Central memory CD8-positive, alpha-beta T cell (primary cell): ENCODE measurements around the gene SMIM9.

Experiments used
- ATAC-seq: fragments of 150-1000 bp; cut with Tn5 transposase; replicated peaks from 2 replicates; pipeline ENCODE4 v1.10.0; 2022; ENCODE audit warnings: mild to moderate bottlenecking, moderate FRiP score, moderate number of reproducible peaks; ENCODE audit not compliant: poor library complexity, severe bottlenecking; ENCODE audit errors: extremely low read depth
- DNase-seq, 2 donors: peaks; one replicate each; pipeline ENCODE4 v3.0.0; 2021; ENCODE audit warnings: low spot score in 2 of 2
- H3K27ac Mint-ChIP-seq: one replicate; pipeline ENCODE4 v1.8.0; 2022; ENCODE audit warnings: low read depth, mild to moderate bottlenecking, moderate library complexity, mixed read lengths
- H3K27me3 Mint-ChIP-seq: one replicate; pipeline ENCODE4 v1.8.0; 2022; ENCODE audit warnings: mixed read lengths
- H3K36me3 Mint-ChIP-seq: one replicate; pipeline ENCODE4 v1.8.0; 2022; ENCODE audit warnings: mild to moderate bottlenecking, moderate library complexity, mixed read lengths; ENCODE audit not compliant: insufficient read depth
- H3K4me1 Mint-ChIP-seq: one replicate; pipeline ENCODE4 v1.8.0; 2022; ENCODE audit warnings: mixed read lengths
- H3K4me3 Mint-ChIP-seq: one replicate; pipeline ENCODE4 v1.8.0; 2022; ENCODE audit warnings: mild to moderate bottlenecking, moderate library complexity, mixed read lengths
- H3K9me3 Mint-ChIP-seq: one replicate; pipeline ENCODE4 v1.8.0; 2022; ENCODE audit warnings: mixed read lengths

Gene SMIM9

GRCh38 chrX:154809939-154810665, 24.4 kb downstream of the SMIM9 start:
- DNase-seq (no peak), ATAC-seq (no peak)
- Mint-ChIP-seq H3K27ac (no peak overlapping the region), H3K9me3 (no peaks in the 10 kb centered on the region), H3K27me3 (peaks cover 9% of the 10 kb centered on the region), H3K36me3 (no peaks in the 10 kb centered on the region), H3K4me1 (no peaks in the 10 kb centered on the region), H3K4me3 (no peak overlapping the region)

GRCh38 chrX:154806837-154807501, 27.5 kb downstream of the SMIM9 start:
- DNase-seq (no peak), ATAC-seq (no peak)
- no peak overlapping the region for H3K27ac Mint-ChIP-seq
- no peak overlapping the region for H3K4me3 Mint-ChIP-seq
- peaks cover 6% of the 10 kb centered on the region for H3K4me1 Mint-ChIP-seq
- H3K9me3 Mint-ChIP-seq, result no peaks in the 10 kb centered on the region
- no peaks in the 10 kb centered on the region for H3K36me3 Mint-ChIP-seq
- H3K27me3 Mint-ChIP-seq, result peaks cover under 1% of the 10 kb centered on the region

- Mint-ChIP-seq H3K4me1 (peaks cover 6% of the 10 kb centered on the region), H3K27me3 (no peaks in the 10 kb centered on the region)
Observed at GRCh38 chrX:154805696-154806091, 28.8 kb downstream of the SMIM9 start.

GRCh38 chrX:154804957-154805695, 29.3 kb downstream of the SMIM9 start, which contains the start of gene MPP1:
MPP1 (minus strand) TSS chrX:154805485; CDS start chrX:154805373, 112 bp downstream.
- no peaks in the 10 kb centered on the region for H3K9me3 Mint-ChIP-seq
- ATAC-seq, result peak; percentile 91
- H3K27ac Mint-ChIP-seq, result no peak within 1 kb of the TSS
- H3K4me3 Mint-ChIP-seq, result peak within 1 kb of the TSS; percentile 72
- DNase-seq, result peak; percentile 62 to 63
- H3K36me3 Mint-ChIP-seq, result no peaks in the 10 kb centered on the region
- no peaks in the 10 kb centered on the region for H3K27me3 Mint-ChIP-seq
- H3K4me1 Mint-ChIP-seq, result peaks cover 6% of the 10 kb centered on the region

More at GRCh38 chrX:154805696-154806091, 28.8 kb downstream of the SMIM9 start:
- ATAC-seq (no peak), DNase-seq (no peak)
- H3K36me3 Mint-ChIP-seq, result no peaks in the 10 kb centered on the region
- no peaks in the 10 kb centered on the region for H3K9me3 Mint-ChIP-seq
- no peak overlapping the region for H3K27ac Mint-ChIP-seq
- peak overlapping the region; percentile 72 for H3K4me3 Mint-ChIP-seq

- Mint-ChIP-seq H3K9me3 (no peaks in the 10 kb centered on the region), H3K27ac (no peak overlapping the region), H3K4me3 (peak overlapping the region; percentile 72), H3K4me1 (peaks cover 13% of the 10 kb centered on the region), H3K27me3 (no peaks in the 10 kb centered on the region), H3K36me3 (no peaks in the 10 kb centered on the region)
- DNase-seq (no peak), ATAC-seq (no peak)
Observed at GRCh38 chrX:154804261-154804956, 30.1 kb downstream of the SMIM9 start.

- DNase-seq (no peak), ATAC-seq (no peak)
- Mint-ChIP-seq H3K9me3 (no peaks in the 10 kb centered on the region), H3K27ac (no peak overlapping the region), H3K4me1 (peaks cover 17% of the 10 kb centered on the region), H3K36me3 (no peaks in the 10 kb centered on the region), H3K4me3 (no peak overlapping the region), H3K27me3 (no peaks in the 10 kb centered on the region)
Observed at GRCh38 chrX:154802947-154803346, 31.5 kb downstream of the SMIM9 start.

- Mint-ChIP-seq H3K36me3 (no peaks in the 10 kb centered on the region), H3K4me1 (peaks cover 17% of the 10 kb centered on the region), H3K27me3 (no peaks in the 10 kb centered on the region), H3K27ac (no peak overlapping the region), H3K4me3 (no peak overlapping the region), H3K9me3 (no peaks in the 10 kb centered on the region)
- no peak for ATAC-seq
- DNase-seq, result no peak
Observed at GRCh38 chrX:154800478-154801210, 33.8 kb downstream of the SMIM9 start.

- no peak overlapping the region for H3K4me3 Mint-ChIP-seq
- H3K27me3 Mint-ChIP-seq, result no peaks in the 10 kb centered on the region
- DNase-seq, result no peak
- no peak for ATAC-seq
- no peak overlapping the region for H3K27ac Mint-ChIP-seq
- peaks cover 17% of the 10 kb centered on the region for H3K4me1 Mint-ChIP-seq
- no peaks in the 10 kb centered on the region for H3K9me3 Mint-ChIP-seq
- no peaks in the 10 kb centered on the region for H3K36me3 Mint-ChIP-seq
Observed at GRCh38 chrX:154799556-154800348, 34.7 kb downstream of the SMIM9 start.

- DNase-seq, result no peak
- ATAC-seq, result no peak
- no peaks in the 10 kb centered on the region for H3K27me3 Mint-ChIP-seq
Observed at GRCh38 chrX:154797006-154797405, 37.5 kb downstream of the SMIM9 start.

GRCh38 chrX:154795016-154795415, 39.4 kb downstream of the SMIM9 start:
- peaks cover 11% of the 10 kb centered on the region for H3K4me1 Mint-ChIP-seq
- no peaks in the 10 kb centered on the region for H3K27me3 Mint-ChIP-seq
- no peaks in the 10 kb centered on the region for H3K9me3 Mint-ChIP-seq
- H3K4me3 Mint-ChIP-seq, result no peak overlapping the region
- no peaks in the 10 kb centered on the region for H3K36me3 Mint-ChIP-seq
- no peak overlapping the region for H3K27ac Mint-ChIP-seq
- no peak for DNase-seq
- no peak for ATAC-seq

More at GRCh38 chrX:154797006-154797405, 37.5 kb downstream of the SMIM9 start:
- H3K4me3 Mint-ChIP-seq, result no peak overlapping the region
- H3K4me1 Mint-ChIP-seq, result peaks cover 11% of the 10 kb centered on the region
- H3K27ac Mint-ChIP-seq, result no peak overlapping the region
- no peaks in the 10 kb centered on the region for H3K9me3 Mint-ChIP-seq
- no peaks in the 10 kb centered on the region for H3K36me3 Mint-ChIP-seq

- Mint-ChIP-seq H3K27ac (no peak overlapping the region), H3K27me3 (no peaks in the 10 kb centered on the region), H3K9me3 (no peaks in the 10 kb centered on the region), H3K4me1 (no peaks in the 10 kb centered on the region), H3K4me3 (no peak overlapping the region), H3K36me3 (no peaks in the 10 kb centered on the region)
- no peak for DNase-seq
- no peak for ATAC-seq
Observed at GRCh38 chrX:154793084-154793795, 41.2 kb downstream of the SMIM9 start.
